GM12892 (cell line): Measurements from ENCODE around the gene ZNHIT6.

ENCODE experiments used
- POLR2A ChIP-seq: IDR thresholded peaks from 2 replicates; pipeline ENCODE4 v1.6.1; 2011; ENCODE audit warnings: low read depth, low read length, control low read depth
- POLR2AphosphoS5 ChIP-seq: IDR thresholded peaks from 2 replicates; pipeline ENCODE4 v1.6.1; 2011; ENCODE audit warnings: low read depth, low read length, control low read depth

DNA sequence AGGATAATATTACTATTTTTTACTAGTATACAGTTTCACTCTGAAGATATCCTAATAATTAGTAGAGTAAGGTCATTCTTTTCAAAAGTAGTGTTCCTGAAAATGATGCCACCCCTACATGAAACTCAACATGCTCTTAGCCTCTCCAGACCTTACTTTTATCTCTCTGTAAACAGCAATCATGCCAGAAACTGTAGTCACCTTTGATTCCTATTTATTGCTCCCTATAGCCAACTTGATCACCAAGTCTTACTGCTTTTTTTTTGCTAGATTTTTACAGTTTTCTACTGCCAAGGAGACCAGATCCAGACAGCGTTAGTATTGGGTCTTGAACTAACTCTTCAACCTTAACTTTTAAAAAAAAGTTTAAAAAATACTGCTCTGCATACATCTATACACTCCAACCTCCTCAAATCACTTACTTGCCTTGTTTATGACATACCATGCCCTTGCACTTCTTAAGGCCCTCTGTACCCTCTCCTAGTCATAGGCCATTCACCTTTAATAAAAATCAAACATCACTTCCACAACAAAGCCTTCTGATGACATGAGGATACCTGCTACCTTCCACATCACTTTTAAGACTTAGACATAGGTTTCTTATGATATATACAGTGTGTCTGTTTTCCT is 36.1 kb downstream of the ZNHIT6 start:
- TF ChIP-seq POLR2A (no peak), POLR2AphosphoS5 (no peak)
